Measurements from ENCODE around the gene MAGI2.

DNA sequence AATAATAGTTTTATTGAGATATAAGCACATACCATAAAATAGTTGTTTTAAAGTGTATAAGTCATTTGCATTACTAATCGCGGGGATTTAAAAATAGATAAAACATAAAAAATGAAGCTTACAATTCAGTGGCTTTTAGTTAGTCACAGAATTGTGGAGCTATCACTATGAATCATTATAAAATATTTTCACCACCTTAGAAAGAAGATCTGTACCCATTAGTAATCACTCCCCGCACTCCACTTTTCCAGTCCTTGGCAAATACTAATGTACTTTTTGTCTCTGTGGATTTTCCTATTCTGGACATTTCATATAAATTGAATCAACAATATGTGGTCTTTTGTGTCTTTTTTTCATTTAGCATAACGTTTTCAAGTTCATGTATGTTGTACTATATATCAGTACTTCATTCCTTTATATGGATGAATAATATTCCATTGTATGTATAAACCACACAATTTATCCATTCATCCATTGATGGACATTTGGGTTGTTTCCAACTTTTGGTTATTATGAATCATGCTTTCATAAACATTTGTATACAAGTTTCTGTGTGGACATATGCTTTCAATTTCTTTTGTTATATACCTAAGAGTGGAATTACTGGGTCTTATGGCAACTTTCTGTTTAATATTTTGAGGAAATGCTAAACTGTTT is 162.5 kb downstream of the MAGI2 start:
- TF ChIP-seq CTCF (IDR thresholded peaks at IDR 0.05; ENCODE audit: low read depth, low read length, poor library complexity, severe bottlenecking) (no peak), EZH2phosphoT487 (IDR thresholded peaks at IDR 0.05; ENCODE audit: borderline replicate concordance, low read length) (no peak)
